Thymus (tissue), 14 donors: ENCODE data around the gene ZAR1L. TPM values are rescaled to one million over a fixed set of nuclear protein-coding genes. Genes with fewer than 3 reads are reported as not detected.
"Not testable (repeated sequence)": the region's sequence is repeated elsewhere in the genome, so short reads cannot be mapped to it uniquely, and the experiment has no call there.

Experiments used
- DNase-seq, 9 donors: peaks; one replicate each; pipeline ENCODE4 v3.0.0-alpha.2; 2013; ENCODE audit warnings: low spot score in 9 of 9, low read depth in 6 of 9, missing footprints in 1 of 9
- H3K27ac ChIP-seq, 2 donors: one replicate each; pipeline ENCODE4 v1.5.1; 2013; ENCODE audit warnings: control low read depth in 1 of 2, low read depth in 1 of 2, low read length in 1 of 2, mild to moderate bottlenecking in 1 of 2, moderate library complexity in 1 of 2
- H3K27me3 ChIP-seq, 2 donors: one replicate each; pipeline ENCODE4 v1.5.1; 2013; ENCODE audit warnings: low read length in 1 of 2; ENCODE audit not compliant: control insufficient read depth in 2 of 2, insufficient read depth in 1 of 2
- H3K36me3 ChIP-seq, 2 donors: one replicate each; pipeline ENCODE4 v1.5.1; 2013; ENCODE audit warnings: low read length in 1 of 2, mild to moderate bottlenecking in 1 of 2, moderate library complexity in 1 of 2; ENCODE audit not compliant: control insufficient read depth in 2 of 2, insufficient read depth in 2 of 2
- H3K4me1 ChIP-seq, 2 donors: one replicate each; pipeline ENCODE4 v1.5.1; 2013; ENCODE audit warnings: low read length in 2 of 2; ENCODE audit not compliant: control insufficient read depth in 2 of 2, insufficient read depth in 2 of 2
- H3K4me3 ChIP-seq, 2 donors: one replicate each; pipeline ENCODE4 v1.5.1; 2013; ENCODE audit warnings: low read length in 2 of 2, control low read depth in 1 of 2, mild to moderate bottlenecking in 1 of 2
- H3K9me3 ChIP-seq, 2 donors: one replicate each; pipeline ENCODE4 v1.5.1; 2013; ENCODE audit warnings: low read length in 1 of 2, mild to moderate bottlenecking in 1 of 2; ENCODE audit not compliant: control insufficient read depth in 2 of 2, insufficient read depth in 1 of 2
- WGBS: extraction: QIAGEN DNeasy Blood & Tissue Kit; methylation state at CpG from one replicate; pipeline ENCODE4 v1.1.7; 2013; 5-methylcytosine and 5-hydroxymethylcytosine counted together
- long read RNA-seq, 10 donors: transcript quantifications; one replicate each; lab custom pipeline, GENCODE V29; 2026
- polyA plus RNA-seq: library from polyadenylated mRNA; stranded (reverse); fragments of 200-250 nt; gene quantifications from one replicate; pipeline ENCODE4 v1.2.3, GENCODE V29; 2013
- total RNA-seq: library from RNA; stranded (reverse); fragments of 120-200 nt; gene quantifications from one replicate; pipeline ENCODE4 v1.2.4, GENCODE V29; 2013
- donor health status: healthy.

ZAR1L gene, protein sequence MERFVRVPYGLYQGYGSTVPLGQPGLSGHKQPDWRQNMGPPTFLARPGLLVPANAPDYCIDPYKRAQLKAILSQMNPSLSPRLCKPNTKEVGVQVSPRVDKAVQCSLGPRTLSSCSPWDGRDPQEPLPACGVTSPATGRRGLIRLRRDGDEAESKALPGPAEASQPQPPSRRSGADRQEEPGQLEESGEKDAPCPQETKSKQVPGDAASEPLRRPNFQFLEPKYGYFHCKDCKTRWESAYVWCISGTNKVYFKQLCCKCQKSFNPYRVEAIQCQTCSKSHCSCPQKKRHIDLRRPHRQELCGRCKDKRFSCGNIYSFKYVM
- not detected for total RNA-seq
- polyA plus RNA-seq = 0.07 TPM
- long read RNA-seq, donor 1 = 0 reads
- long read RNA-seq, donor 2 = 0 reads
- long read RNA-seq, donor 3 = 0 reads
- long read RNA-seq, donor 4 = 0 reads
- long read RNA-seq, donor 5 = 0 reads
- long read RNA-seq, donor 6 = 0 reads
- long read RNA-seq, donor 7 = 0 reads
- long read RNA-seq, donor 8 = 0 reads
- long read RNA-seq, donor 9 = 0 reads
- long read RNA-seq, donor 10 = 0 reads

DNA sequence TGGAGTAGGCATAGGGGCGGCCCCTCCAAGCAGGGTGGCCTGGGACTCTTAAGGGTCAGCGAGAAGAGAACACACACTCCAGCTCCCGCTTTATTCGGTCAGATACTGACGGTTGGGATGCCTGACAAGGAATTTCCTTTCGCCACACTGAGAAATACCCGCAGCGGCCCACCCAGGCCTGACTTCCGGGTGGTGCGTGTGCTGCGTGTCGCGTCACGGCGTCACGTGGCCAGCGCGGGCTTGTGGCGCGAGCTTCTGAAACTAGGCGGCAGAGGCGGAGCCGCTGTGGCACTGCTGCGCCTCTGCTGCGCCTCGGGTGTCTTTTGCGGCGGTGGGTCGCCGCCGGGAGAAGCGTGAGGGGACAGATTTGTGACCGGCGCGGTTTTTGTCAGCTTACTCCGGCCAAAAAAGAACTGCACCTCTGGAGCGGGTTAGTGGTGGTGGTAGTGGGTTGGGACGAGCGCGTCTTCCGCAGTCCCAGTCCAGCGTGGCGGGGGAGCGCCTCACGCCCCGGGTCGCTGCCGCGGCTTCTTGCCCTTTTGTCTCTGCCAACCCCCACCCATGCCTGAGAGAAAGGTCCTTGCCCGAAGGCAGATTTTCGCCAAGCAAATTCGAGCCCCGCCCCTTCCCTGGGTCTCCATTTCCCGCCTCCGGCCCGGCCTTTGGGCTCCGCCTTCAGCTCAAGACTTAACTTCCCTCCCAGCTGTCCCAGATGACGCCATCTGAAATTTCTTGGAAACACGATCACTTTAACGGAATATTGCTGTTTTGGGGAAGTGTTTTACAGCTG is at the start of gene ZAR1L, which contains the start of gene BRCA2:
Gene ZAR1L (minus strand): TSS at position 126 of the 790 bp plus-strand sequence. CDS start 3,438 bp downstream, outside the sequence.
Gene BRCA2 (plus strand): TSS at position 271 of the 790 bp plus-strand sequence. CDS start 953 bp downstream, outside the sequence.
- Histone ChIP-seq H3K9me3 (no peaks in the 10 kb centered on the region), H3K27ac (peak within 1 kb of the TSS; percentile 95 to 97), H3K36me3 (peaks cover 0 to 5% of the 10 kb centered on the region in 2 donors), H3K27me3 (no peaks in the 10 kb centered on the region), H3K4me3 (peak within 1 kb of the TSS; percentile 68 to 80), H3K4me1 (peaks cover 2 to 10% of the 10 kb centered on the region in 2 donors)
- under 1% methylated on average over 60 of the region's 60 CpGs for WGBS
- DNase-seq = peak; percentile 66 to 93 (median 83)

DNA sequence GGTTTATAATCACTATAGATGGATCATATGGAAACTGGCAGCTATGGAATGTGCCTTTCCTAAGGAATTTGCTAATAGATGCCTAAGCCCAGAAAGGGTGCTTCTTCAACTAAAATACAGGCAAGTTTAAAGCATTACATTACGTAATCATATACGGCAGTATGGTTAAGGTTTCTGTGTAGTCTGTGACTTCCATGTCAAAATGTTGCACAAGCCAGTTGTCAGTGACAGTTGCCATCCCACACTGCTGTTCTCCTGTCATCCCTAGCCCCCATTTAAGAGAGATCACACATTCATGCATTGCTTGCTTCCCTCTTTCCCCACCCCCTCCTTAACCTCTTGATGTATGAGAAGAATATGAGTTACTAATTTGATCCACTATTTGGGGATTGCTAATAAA is 47.4 kb upstream of the ZAR1L start:
- DNase-seq = no peak
- H3K9me3 ChIP-seq = no peaks in the 10 kb centered on the region
- H3K27ac ChIP-seq = no peak overlapping the region
- H3K4me1 ChIP-seq = no peaks in the 10 kb centered on the region
- peaks cover 0 to 5% of the 10 kb centered on the region in 2 donors for H3K36me3 ChIP-seq
- no peaks in the 10 kb centered on the region for H3K27me3 ChIP-seq
- 97% methylated on average over 2 of the region's 2 CpGs for WGBS
- H3K4me3 ChIP-seq = no peak overlapping the region

DNA sequence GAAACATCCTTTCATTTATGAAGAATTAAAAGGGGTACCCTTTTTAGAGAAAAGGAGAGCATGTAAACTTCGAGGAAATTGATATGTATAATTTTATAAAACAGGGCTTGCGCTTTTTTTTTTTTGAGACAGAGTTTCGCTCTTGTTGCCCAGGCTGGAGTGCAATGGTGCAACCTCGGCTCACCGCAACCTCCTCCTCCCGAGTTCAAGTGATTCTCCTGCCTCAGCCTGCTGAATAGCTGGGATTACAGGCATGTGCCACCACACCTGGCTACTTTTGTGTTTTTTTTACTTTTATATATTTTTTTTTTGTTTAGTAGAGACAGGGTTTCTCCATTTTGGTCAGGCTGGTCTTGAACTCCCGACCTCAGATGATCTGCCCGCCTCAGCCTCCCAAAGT is 40.8 kb upstream of the ZAR1L start:
- over 99% methylated on average over 8 of the region's 8 CpGs for WGBS
- not testable (repeated sequence) for H3K9me3 ChIP-seq

DNA sequence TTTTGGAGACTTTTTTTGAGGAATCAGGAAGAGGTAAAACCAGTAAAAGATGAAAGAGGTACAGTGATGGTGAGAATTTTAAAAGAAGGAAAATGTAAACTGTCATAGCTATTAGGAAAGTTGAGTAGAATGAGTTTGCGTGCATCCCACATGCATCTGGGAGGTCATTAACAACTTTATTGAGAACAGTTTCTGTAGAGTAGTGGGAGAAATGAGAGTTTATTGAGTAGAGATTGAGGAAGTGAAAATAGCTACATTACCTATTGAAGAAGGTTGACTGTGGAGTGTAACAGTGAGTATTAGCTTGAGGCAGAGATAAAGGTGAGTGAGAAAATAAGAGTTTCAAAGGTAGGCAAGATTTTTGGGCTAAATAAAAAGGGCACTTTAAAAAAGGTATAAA is 38.9 kb upstream of the ZAR1L start:
- no peak overlapping the region for H3K4me3 ChIP-seq
- H3K4me1 ChIP-seq = no peaks in the 10 kb centered on the region
- H3K36me3 ChIP-seq = peaks cover 2 to 20% of the 10 kb centered on the region in 2 donors
- no peak overlapping the region for H3K27ac ChIP-seq
- H3K9me3 ChIP-seq = no peaks in the 10 kb centered on the region
- no peaks in the 10 kb centered on the region for H3K27me3 ChIP-seq
- DNase-seq = no peak
- 97% methylated on average over 1 of the region's 1 CpG for WGBS

More for the DNA sequence above, 40.8 kb upstream of the ZAR1L start:
- not testable (repeated sequence) for H3K27ac ChIP-seq, DNase-seq, H3K4me1 ChIP-seq, H3K27me3 ChIP-seq, H3K4me3 ChIP-seq
- H3K36me3 ChIP-seq = peaks cover 2 to 18% of the 10 kb centered on the region in 2 donors

DNA sequence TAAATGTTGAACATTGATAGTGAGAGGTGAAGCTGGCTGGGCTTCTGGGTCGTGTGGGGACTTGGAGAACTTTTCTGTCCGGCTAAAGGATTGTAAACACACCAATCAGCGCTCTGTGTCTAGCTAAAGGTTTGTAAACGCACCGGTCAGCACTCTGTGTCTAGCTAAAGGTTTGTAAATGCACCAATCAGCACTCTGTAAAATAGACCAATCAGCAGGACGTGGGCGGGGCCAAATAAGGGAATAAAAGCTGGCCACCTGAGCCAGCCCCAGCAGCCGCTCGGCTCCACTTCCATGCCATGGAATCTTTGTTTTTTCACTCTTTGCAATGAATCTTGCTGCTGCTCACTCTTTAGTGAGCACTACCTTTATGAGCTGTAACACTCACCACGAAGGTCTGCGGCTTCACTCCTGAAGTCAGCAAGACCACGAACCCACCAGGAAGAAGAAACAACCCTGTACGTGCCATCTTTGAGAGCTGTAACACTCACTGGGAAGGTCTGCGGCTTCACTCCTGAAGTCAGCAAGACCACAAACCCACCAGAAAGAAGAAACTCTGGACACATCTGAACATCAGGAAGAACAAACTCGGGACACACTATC is 35.8 kb upstream of the ZAR1L start:
- H3K36me3 ChIP-seq = peaks cover 2 to 17% of the 10 kb centered on the region in 2 donors
- not testable (repeated sequence) for DNase-seq, H3K27ac ChIP-seq, H3K4me3 ChIP-seq, H3K27me3 ChIP-seq, H3K9me3 ChIP-seq, H3K4me1 ChIP-seq
- 79% methylated on average over 15 of the region's 15 CpGs for WGBS

DNA sequence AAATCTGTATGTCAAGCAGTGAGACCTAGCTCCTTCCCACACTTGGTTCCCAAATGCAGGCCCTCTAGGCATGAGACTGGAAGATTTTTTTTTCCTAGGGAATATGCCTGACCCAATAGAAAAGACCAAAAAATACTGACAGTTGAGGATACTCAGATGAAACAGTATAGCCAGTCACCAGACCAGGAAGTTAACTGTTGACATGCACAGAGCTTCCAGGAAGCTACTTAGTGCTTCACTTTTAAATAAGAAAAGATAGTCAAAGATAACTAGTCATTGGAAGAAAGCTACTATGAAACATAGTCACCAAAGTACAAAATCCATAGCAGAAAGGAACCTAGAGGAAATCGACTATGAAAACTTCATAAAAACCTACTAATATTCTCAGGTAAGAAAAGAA is 32.5 kb upstream of the ZAR1L start:
- no peak overlapping the region for H3K27ac ChIP-seq
- no peak for DNase-seq
- no peaks in the 10 kb centered on the region for H3K9me3 ChIP-seq
- H3K36me3 ChIP-seq = peaks cover 2 to 15% of the 10 kb centered on the region in 2 donors
- H3K27me3 ChIP-seq = no peaks in the 10 kb centered on the region
- no peak overlapping the region for H3K4me3 ChIP-seq
- 97% methylated on average over 1 of the region's 1 CpG for WGBS
- H3K4me1 ChIP-seq = no peaks in the 10 kb centered on the region

DNA sequence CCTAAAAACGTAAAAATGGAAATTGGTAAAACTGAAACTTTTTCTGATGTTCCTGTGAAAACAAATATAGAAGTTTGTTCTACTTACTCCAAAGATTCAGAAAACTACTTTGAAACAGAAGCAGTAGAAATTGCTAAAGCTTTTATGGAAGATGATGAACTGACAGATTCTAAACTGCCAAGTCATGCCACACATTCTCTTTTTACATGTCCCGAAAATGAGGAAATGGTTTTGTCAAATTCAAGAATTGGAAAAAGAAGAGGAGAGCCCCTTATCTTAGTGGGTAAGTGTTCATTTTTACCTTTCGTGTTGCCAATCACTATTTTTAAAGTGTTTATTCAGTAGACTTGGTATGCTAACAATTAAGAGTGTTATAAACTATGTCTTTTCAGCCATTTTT is 25.8 kb upstream of the ZAR1L start:
- H3K27me3 ChIP-seq = no peaks in the 10 kb centered on the region
- H3K36me3 ChIP-seq = peaks cover 0 to 3% of the 10 kb centered on the region in 2 donors
- 72% methylated on average over 3 of the region's 3 CpGs for WGBS
- H3K4me3 ChIP-seq = no peak overlapping the region
- no peak for DNase-seq
- H3K4me1 ChIP-seq = no peaks in the 10 kb centered on the region
- no peak overlapping the region for H3K27ac ChIP-seq
- H3K9me3 ChIP-seq = no peaks in the 10 kb centered on the region

DNA sequence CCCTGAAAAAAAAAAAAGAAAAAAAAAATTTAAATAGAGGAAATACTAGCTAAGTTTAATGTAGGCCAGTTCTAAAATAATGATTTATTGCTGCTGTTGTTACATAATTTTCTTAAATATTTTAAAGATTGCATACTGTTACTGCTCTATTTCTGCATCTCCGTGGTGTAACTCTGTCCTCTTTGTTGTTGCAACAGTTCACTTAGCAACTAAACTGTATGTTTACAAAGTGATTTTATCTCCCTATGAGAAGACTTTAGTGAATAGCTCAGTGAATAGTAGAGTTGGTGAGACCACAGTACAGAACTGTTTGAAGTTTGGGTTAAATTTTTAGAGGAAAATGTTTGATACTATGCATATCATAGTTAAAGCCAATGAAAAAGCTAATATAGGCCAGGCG is 19.5 kb upstream of the ZAR1L start:
- no peak for DNase-seq
- no peak overlapping the region for H3K4me3 ChIP-seq
- H3K27ac ChIP-seq = no peak overlapping the region
- 97% methylated on average over 2 of the region's 2 CpGs for WGBS
- H3K27me3 ChIP-seq = no peaks in the 10 kb centered on the region
- H3K4me1 ChIP-seq = no peaks in the 10 kb centered on the region
- H3K36me3 ChIP-seq = peaks cover 10 to 22% of the 10 kb centered on the region in 2 donors
- H3K9me3 ChIP-seq = no peaks in the 10 kb centered on the region
